WTC11 (cell line): Measurements from ENCODE around the gene PSMD4. TPM values are rescaled to one million over a fixed set of nuclear protein-coding genes. Genes with fewer than 3 reads are reported as not detected.
A peak's percentile ranks its signal among the peaks of the same experiment; 100 is the strongest.

ENCODE experiments used
- ATAC-seq: fragments of 200-7000 bp; cut with Tn5 transposase; 2 replicates; pipeline ENCODE4 v1.10.0; 2021; ENCODE audit warnings: mild to moderate bottlenecking, moderate library complexity
- CTCF ChIA-PET: fragments of 300-600 bp; sonication (Branson Sonifier 250); formaldehyde crosslinking; loops from one replicate; lab custom pipeline; 2021; ENCODE audit warnings: antibody characterized with exemption; lab: Charles Lee
- POLR2A ChIA-PET: fragments of 350-600 bp; sonication (Branson Sonifier 250); formaldehyde crosslinking; loops from one replicate; lab custom pipeline; 2021; ENCODE audit warnings: antibody characterized with exemption; lab: Charles Lee
- DNase-seq: peaks from one replicate; pipeline ENCODE4 v3.0.0; 2021; ENCODE audit warnings: low spot score
- H3K27ac Mint-ChIP-seq: 2 replicates; pipeline ENCODE4 v1.8.0; 2021; ENCODE audit warnings: mixed read lengths
- H3K27me3 Mint-ChIP-seq: 2 replicates; pipeline ENCODE4 v1.8.0; 2021; ENCODE audit warnings: low read depth, mild to moderate bottlenecking, moderate library complexity, mixed read lengths
- H3K36me3 Mint-ChIP-seq: 2 replicates; pipeline ENCODE4 v1.8.0; 2021; ENCODE audit warnings: mixed read lengths
- H3K4me1 Mint-ChIP-seq: 2 replicates; pipeline ENCODE4 v1.8.0; 2022; ENCODE audit warnings: mixed read lengths
- H3K4me3 Mint-ChIP-seq: 2 replicates; pipeline ENCODE4 v1.8.0; 2021; ENCODE audit warnings: mild to moderate bottlenecking, moderate library complexity, mixed read lengths
- H3K9me3 Mint-ChIP-seq: 2 replicates; pipeline ENCODE4 v1.8.0; 2021; ENCODE audit warnings: mixed read lengths
- ATF1 ChIP-seq: sonication (generic); formaldehyde crosslinking; IDR thresholded peaks from 2 replicates; pipeline ENCODE4 v1.8.1; 2023; ENCODE audit warnings: mild to moderate bottlenecking, moderate library complexity, missing genetic modification reagents
- ATF3 ChIP-seq: sonication (generic); formaldehyde crosslinking; conservative IDR thresholded peaks from 2 replicates; pipeline ENCODE4 v1.8.1; 2022; ENCODE audit warnings: mild to moderate bottlenecking, missing genetic modification reagents
- ELF4 ChIP-seq: sonication (generic); formaldehyde crosslinking; IDR thresholded peaks from 2 replicates; pipeline ENCODE4 v1.8.1; 2022; ENCODE audit warnings: low read depth, mild to moderate bottlenecking, moderate library complexity, missing genetic modification reagents
- FOXK1 ChIP-seq: sonication (generic); formaldehyde crosslinking; IDR thresholded peaks from 2 replicates; pipeline ENCODE4 v1.8.0; 2022; ENCODE audit warnings: mild to moderate bottlenecking, moderate library complexity, missing genetic modification reagents
- FOXP1 ChIP-seq: sonication (generic); formaldehyde crosslinking; IDR thresholded peaks from 2 replicates; pipeline ENCODE4 v1.8.0; 2022; ENCODE audit warnings: missing genetic modification reagents, mild to moderate bottlenecking, moderate library complexity, borderline replicate concordance
- FOXP4 ChIP-seq: sonication (generic); formaldehyde crosslinking; IDR thresholded peaks from 2 replicates; pipeline ENCODE4 v1.8.0; 2022; ENCODE audit warnings: mild to moderate bottlenecking, missing genetic modification reagents
- GABPB1 ChIP-seq: sonication (generic); formaldehyde crosslinking; IDR thresholded peaks from 2 replicates; pipeline ENCODE4 v1.8.1; 2023; ENCODE audit warnings: mild to moderate bottlenecking, missing genetic modification reagents
- HMGA2 ChIP-seq: fragments of 250-450 bp; sonication (Bioruptor Pico); IDR thresholded peaks from 2 replicates; pipeline ENCODE4 v1.4.0; 2021; ENCODE audit warnings: mild to moderate bottlenecking, moderate library complexity
- IRF2 ChIP-seq: sonication (generic); formaldehyde crosslinking; IDR thresholded peaks from 2 replicates; pipeline ENCODE4 v1.8.0; 2022; ENCODE audit warnings: low read depth, missing genetic modification reagents, borderline replicate concordance
- PRRX2 ChIP-seq: fragments of 250-450 bp; sonication (Bioruptor Pico); IDR thresholded peaks from 2 replicates; pipeline ENCODE4 v1.8.0; 2021; ENCODE audit warnings: mild to moderate bottlenecking
- ZBTB21 ChIP-seq: sonication (generic); formaldehyde crosslinking; IDR thresholded peaks from 2 replicates; pipeline ENCODE4 v1.8.1; 2023; ENCODE audit warnings: mild to moderate bottlenecking, missing genetic modification reagents, borderline replicate concordance
- ZNF121 ChIP-seq: sonication (generic); formaldehyde crosslinking; IDR thresholded peaks from 2 replicates; pipeline ENCODE4 v1.8.0; 2023; ENCODE audit warnings: missing genetic modification reagents
- ZNF263 ChIP-seq: sonication (generic); formaldehyde crosslinking; IDR thresholded peaks from 2 replicates; pipeline ENCODE4 v1.8.1; 2022; ENCODE audit warnings: low read depth, mild to moderate bottlenecking, moderate library complexity, missing genetic modification reagents
- ZNF281 ChIP-seq: sonication (generic); formaldehyde crosslinking; IDR thresholded peaks from 2 replicates; pipeline ENCODE4 v1.8.0; 2023; ENCODE audit warnings: mild to moderate bottlenecking, missing genetic modification reagents
- ZNF317 ChIP-seq: sonication (generic); formaldehyde crosslinking; IDR thresholded peaks from 2 replicates; pipeline ENCODE4 v1.8.1; 2023; ENCODE audit warnings: low read depth, mild to moderate bottlenecking, moderate library complexity, missing genetic modification reagents, borderline replicate concordance
- total RNA-seq: library from RNA; stranded (reverse); gene quantifications from 3 replicates; pipeline ENCODE4 v1.2.3, GENCODE V29; 2021
- TF ChIP-seq, protein P1 (sequence below): fragments of 250-450 bp; sonication (Bioruptor Pico); IDR thresholded peaks from 2 replicates; pipeline ENCODE4 v1.9.0; 2021; ENCODE audit warnings: mild to moderate bottlenecking, borderline replicate concordance
- TF ChIP-seq, protein P2 (sequence below): sonication (generic); formaldehyde crosslinking; conservative IDR thresholded peaks from 2 replicates; pipeline ENCODE4 v1.8.1; 2023; ENCODE audit warnings: mild to moderate bottlenecking, low read depth, missing genetic modification reagents, moderate library complexity
- TF ChIP-seq, protein P3 (sequence below): sonication (generic); formaldehyde crosslinking; IDR thresholded peaks from 2 replicates; pipeline ENCODE4 v1.8.0; 2022; ENCODE audit warnings: mild to moderate bottlenecking, missing genetic modification reagents
- TF ChIP-seq, protein P4 (sequence below): sonication (generic); formaldehyde crosslinking; IDR thresholded peaks from 2 replicates; pipeline ENCODE4 v1.8.1; 2022; ENCODE audit warnings: low read depth, mild to moderate bottlenecking, moderate library complexity, missing genetic modification reagents, borderline replicate concordance

Gene PSMD4
- total RNA-seq, 1 experiment from 2014 or later = 202 TPM

DNA sequence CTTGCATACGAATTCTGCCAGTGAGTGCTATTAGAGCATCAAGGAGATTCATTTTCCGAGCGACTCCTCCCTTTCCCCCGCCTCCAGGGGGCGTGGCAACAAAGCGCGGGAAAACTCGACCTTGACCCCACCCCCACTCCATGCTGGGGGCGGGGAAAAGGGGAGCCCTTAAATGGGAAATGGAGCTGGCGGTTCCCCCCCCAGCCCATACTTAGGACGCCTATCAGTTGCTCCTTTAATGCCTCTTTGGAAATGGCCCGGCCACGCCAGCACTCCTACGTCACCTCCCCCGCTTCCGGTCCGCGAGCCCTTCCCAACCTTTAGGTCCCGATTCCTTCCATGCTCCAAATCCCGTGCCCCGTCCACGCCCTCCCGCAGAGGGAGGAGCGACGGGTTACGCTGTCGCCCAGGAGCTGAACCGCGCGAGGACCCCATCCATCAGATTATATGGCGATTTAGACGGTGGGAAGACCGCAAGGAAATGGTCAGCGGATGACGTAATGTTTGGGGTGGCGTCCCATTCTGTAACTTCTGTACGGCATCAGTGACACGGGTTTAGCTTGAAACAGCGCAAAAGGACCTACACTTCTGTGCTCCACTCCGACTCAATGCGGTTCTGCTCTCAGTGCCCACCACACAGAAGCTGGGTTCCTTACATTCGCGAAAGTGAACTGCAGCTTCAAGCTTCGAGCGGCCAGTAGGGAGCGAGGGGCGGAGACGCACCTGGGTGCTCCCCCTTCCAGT lies 26.9 kb downstream of the PSMD4 start:
- ATAC-seq (peak; percentile 36), DNase-seq (peak; percentile 96)
- Mint-ChIP-seq H3K27me3 (peaks cover 4% of the 10 kb centered on the region; the same call in 1 of the 2 replicates), H3K4me3 (peak overlapping the region; percentile 96), H3K9me3 (no peaks in the 10 kb centered on the region), H3K27ac (peak overlapping the region; percentile 100), H3K4me1 (peaks cover 15% of the 10 kb centered on the region), H3K36me3 (peaks cover 15% of the 10 kb centered on the region)
- POLR2A ChIA-PET = interaction anchor here (0.6 to 2.9 kb wide), 21 partner anchors 9 to 182 kb away, joined by 3 to 23 read pairs (median 4); partner anchors contain the start of genes PI4KB, PSMB4, PSMD4 and VPS72
- CTCF ChIA-PET = interaction anchor here (0.5 to 2.0 kb wide), 18 partner anchors 16 to 312 kb away, joined by 3 to 15 read pairs (median 3); partner anchors contain the start of genes PI4KB, PSMD4, TNFAIP8L2 and VPS72
- TF ChIP-seq ATF1 = no peak
- TF ChIP-seq FOXK1 (CRISPR knock-in tag) = no peak; the same call in 1 of the 2 replicates
- TF ChIP-seq, protein P1, sequence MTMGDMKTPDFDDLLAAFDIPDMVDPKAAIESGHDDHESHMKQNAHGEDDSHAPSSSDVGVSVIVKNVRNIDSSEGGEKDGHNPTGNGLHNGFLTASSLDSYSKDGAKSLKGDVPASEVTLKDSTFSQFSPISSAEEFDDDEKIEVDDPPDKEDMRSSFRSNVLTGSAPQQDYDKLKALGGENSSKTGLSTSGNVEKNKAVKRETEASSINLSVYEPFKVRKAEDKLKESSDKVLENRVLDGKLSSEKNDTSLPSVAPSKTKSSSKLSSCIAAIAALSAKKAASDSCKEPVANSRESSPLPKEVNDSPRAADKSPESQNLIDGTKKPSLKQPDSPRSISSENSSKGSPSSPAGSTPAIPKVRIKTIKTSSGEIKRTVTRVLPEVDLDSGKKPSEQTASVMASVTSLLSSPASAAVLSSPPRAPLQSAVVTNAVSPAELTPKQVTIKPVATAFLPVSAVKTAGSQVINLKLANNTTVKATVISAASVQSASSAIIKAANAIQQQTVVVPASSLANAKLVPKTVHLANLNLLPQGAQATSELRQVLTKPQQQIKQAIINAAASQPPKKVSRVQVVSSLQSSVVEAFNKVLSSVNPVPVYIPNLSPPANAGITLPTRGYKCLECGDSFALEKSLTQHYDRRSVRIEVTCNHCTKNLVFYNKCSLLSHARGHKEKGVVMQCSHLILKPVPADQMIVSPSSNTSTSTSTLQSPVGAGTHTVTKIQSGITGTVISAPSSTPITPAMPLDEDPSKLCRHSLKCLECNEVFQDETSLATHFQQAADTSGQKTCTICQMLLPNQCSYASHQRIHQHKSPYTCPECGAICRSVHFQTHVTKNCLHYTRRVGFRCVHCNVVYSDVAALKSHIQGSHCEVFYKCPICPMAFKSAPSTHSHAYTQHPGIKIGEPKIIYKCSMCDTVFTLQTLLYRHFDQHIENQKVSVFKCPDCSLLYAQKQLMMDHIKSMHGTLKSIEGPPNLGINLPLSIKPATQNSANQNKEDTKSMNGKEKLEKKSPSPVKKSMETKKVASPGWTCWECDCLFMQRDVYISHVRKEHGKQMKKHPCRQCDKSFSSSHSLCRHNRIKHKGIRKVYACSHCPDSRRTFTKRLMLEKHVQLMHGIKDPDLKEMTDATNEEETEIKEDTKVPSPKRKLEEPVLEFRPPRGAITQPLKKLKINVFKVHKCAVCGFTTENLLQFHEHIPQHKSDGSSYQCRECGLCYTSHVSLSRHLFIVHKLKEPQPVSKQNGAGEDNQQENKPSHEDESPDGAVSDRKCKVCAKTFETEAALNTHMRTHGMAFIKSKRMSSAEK (CRISPR knock-in tag) = 0 out of 2 replicates have a peak, but pooled peaks have one; percentile 39
- TF ChIP-seq FOXP4 (CRISPR knock-in tag) = peak; percentile 64; the same call in 1 of the 2 replicates
- TF ChIP-seq, protein P2, sequence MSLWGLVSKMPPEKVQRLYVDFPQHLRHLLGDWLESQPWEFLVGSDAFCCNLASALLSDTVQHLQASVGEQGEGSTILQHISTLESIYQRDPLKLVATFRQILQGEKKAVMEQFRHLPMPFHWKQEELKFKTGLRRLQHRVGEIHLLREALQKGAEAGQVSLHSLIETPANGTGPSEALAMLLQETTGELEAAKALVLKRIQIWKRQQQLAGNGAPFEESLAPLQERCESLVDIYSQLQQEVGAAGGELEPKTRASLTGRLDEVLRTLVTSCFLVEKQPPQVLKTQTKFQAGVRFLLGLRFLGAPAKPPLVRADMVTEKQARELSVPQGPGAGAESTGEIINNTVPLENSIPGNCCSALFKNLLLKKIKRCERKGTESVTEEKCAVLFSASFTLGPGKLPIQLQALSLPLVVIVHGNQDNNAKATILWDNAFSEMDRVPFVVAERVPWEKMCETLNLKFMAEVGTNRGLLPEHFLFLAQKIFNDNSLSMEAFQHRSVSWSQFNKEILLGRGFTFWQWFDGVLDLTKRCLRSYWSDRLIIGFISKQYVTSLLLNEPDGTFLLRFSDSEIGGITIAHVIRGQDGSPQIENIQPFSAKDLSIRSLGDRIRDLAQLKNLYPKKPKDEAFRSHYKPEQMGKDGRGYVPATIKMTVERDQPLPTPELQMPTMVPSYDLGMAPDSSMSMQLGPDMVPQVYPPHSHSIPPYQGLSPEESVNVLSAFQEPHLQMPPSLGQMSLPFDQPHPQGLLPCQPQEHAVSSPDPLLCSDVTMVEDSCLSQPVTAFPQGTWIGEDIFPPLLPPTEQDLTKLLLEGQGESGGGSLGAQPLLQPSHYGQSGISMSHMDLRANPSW (CRISPR knock-in tag) = no peak
- no peak for TF ChIP-seq PRRX2
- no peak for TF ChIP-seq ZNF121 (CRISPR knock-in tag)
- TF ChIP-seq, protein P3, sequence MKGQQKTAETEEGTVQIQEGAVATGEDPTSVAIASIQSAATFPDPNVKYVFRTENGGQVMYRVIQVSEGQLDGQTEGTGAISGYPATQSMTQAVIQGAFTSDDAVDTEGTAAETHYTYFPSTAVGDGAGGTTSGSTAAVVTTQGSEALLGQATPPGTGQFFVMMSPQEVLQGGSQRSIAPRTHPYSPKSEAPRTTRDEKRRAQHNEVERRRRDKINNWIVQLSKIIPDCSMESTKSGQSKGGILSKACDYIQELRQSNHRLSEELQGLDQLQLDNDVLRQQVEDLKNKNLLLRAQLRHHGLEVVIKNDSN (CRISPR knock-in tag) = no peak; the same call in 1 of the 2 replicates
- TF ChIP-seq, protein P4, sequence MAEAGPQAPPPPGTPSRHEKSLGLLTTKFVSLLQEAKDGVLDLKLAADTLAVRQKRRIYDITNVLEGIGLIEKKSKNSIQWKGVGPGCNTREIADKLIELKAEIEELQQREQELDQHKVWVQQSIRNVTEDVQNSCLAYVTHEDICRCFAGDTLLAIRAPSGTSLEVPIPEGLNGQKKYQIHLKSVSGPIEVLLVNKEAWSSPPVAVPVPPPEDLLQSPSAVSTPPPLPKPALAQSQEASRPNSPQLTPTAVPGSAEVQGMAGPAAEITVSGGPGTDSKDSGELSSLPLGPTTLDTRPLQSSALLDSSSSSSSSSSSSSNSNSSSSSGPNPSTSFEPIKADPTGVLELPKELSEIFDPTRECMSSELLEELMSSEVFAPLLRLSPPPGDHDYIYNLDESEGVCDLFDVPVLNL (CRISPR knock-in tag) = peak; percentile 70; the same call in 1 of the 2 replicates
- TF ChIP-seq ZNF281 (CRISPR knock-in tag) = no peak
- TF ChIP-seq FOXP1 = peak; percentile 37; the same call in 1 of the 2 replicates
- TF ChIP-seq ELF4 (CRISPR knock-in tag) = no peak
- peak; percentile 90 for TF ChIP-seq GABPB1 (CRISPR knock-in tag)
- TF ChIP-seq IRF2 = no peak
- no peak; the same call in 1 of the 2 replicates for TF ChIP-seq ATF3 (CRISPR knock-in tag)
- TF ChIP-seq HMGA2 (CRISPR knock-in tag) = peak; percentile 73
- no peak for TF ChIP-seq ZNF317 (CRISPR knock-in tag)
- TF ChIP-seq ZBTB21 (CRISPR knock-in tag) = peak; percentile 98
- TF ChIP-seq ZNF263 = no peak
